SK-N-SH (cell line): ENCODE measurements around the gene TMEM240. TPM values are rescaled to one million over a fixed set of nuclear protein-coding genes. Genes with fewer than 3 reads are reported as not detected.
"Not testable (repeated sequence)": the region's sequence is repeated elsewhere in the genome, so short reads cannot be mapped to it uniquely, and the experiment has no call there.

ENCODE experiments used
- CTCF ChIA-PET: fragments of 300-600, 350-600 bp; formaldehyde crosslinking; extraction: SDS; loops from one replicate; lab custom pipeline; 2021; lab: Yijun Ruan, JAX
- POLR2A ChIA-PET: fragments of 350-600 bp; sonication (Branson Sonifier 250); formaldehyde crosslinking; extraction: SDS; loops from one replicate; lab custom pipeline; 2020; ENCODE audit warnings: antibody characterized with exemption, inconsistent platforms; lab: Yijun Ruan, JAX
- DNase-seq: peaks from one replicate; pipeline ENCODE4 v3.0.0; 2012
- H2AFZ ChIP-seq: fragments of 200-600 bp; sonication (generic); 2 replicates; pipeline ENCODE4 v1.8.1; 2016; ENCODE audit warnings: antibody characterized with exemption, mild to moderate bottlenecking, low read depth
- H3F3A ChIP-seq: fragments of 200-600 bp; sonication (generic); replicated peaks from 2 replicates; pipeline ENCODE3; 2016; ENCODE audit warnings: antibody characterized with exemption, mild to moderate bottlenecking; ENCODE audit not compliant: insufficient read depth
- H3K27ac ChIP-seq, 2 experiments: fragments of 200-500 bp in 1 of 2; fragments of 200-600 bp in 1 of 2; sonication (Bioruptor generic) in 1 of 2; sonication (generic), shearing (Covaris generic) in 1 of 2; 2 replicates each; pipeline versions ENCODE4 v1.5.1 to v1.6.1; 2014 to 2016; ENCODE audit warnings: low read depth in 2 of 2, inconsistent platforms in 1 of 2, low read length in 1 of 2, mild to moderate bottlenecking in 1 of 2, mixed read lengths in 1 of 2
- H3K27me3 ChIP-seq: fragments of 200-600 bp; sonication (generic), shearing (Covaris generic); 2 replicates; pipeline ENCODE4 v1.6.1; 2016; ENCODE audit warnings: mixed run types; ENCODE audit not compliant: insufficient read depth
- H3K36me3 ChIP-seq, 2 experiments: fragments of 200-500 bp in 1 of 2; fragments of 200-600 bp in 1 of 2; sonication (Bioruptor generic) in 1 of 2; sonication (generic) in 1 of 2; replicated peaks in 1 of 2; 2 replicates each; pipeline versions ENCODE3 to v1.5.1; 2014 to 2016; ENCODE audit warnings: low read length in 1 of 2, mild to moderate bottlenecking in 1 of 2; ENCODE audit not compliant: insufficient read depth in 2 of 2, control insufficient read depth in 1 of 2
- H3K4me1 ChIP-seq, 2 experiments: fragments of 200-500 bp in 1 of 2; fragments of 200-600 bp in 1 of 2; sonication (Bioruptor generic) in 1 of 2; sonication (generic), shearing (Covaris generic) in 1 of 2; 2 replicates each; pipeline versions ENCODE4 v1.5.1 to v1.6.1; 2014 to 2016; ENCODE audit warnings: low read depth in 1 of 2, low read length in 1 of 2, mixed run types in 1 of 2; ENCODE audit not compliant: insufficient read depth in 2 of 2, control insufficient read depth in 1 of 2
- H3K4me2 ChIP-seq: fragments of 200-600 bp; sonication (generic), shearing (Covaris generic); 2 replicates; pipeline ENCODE4 v1.6.1; 2017; ENCODE audit warnings: mixed run types
- H3K4me3 ChIP-seq, 2 experiments: fragments of 200-500 bp in 1 of 2; fragments of 200-600 bp in 1 of 2; sonication (Bioruptor generic) in 1 of 2; sonication (generic), shearing (Covaris generic) in 1 of 2; 2 replicates each; pipeline versions ENCODE4 v1.5.1 to v1.8.1; 2014 to 2016; ENCODE audit warnings: low read depth in 2 of 2, inconsistent platforms in 1 of 2, low read length in 1 of 2, mild to moderate bottlenecking in 1 of 2, mixed read lengths in 1 of 2, moderate library complexity in 1 of 2
- H3K79me2 ChIP-seq: fragments of 200-600 bp; sonication (generic); 2 replicates; pipeline ENCODE4 v1.8.1; 2017; ENCODE audit warnings: mild to moderate bottlenecking; ENCODE audit not compliant: insufficient read depth
- H3K9ac ChIP-seq: fragments of 200-600 bp; sonication (generic); 2 replicates; pipeline ENCODE4 v1.6.1; 2017; ENCODE audit warnings: mixed run types
- H3K9me2 ChIP-seq: fragments of 200-600 bp; sonication (generic); 2 replicates; pipeline ENCODE4 v1.6.1; 2017; ENCODE audit warnings: mixed run types
- H3K9me3 ChIP-seq: fragments of 200-600 bp; sonication (generic); 2 replicates; pipeline ENCODE4 v1.6.1; 2017; ENCODE audit warnings: mixed run types, mild to moderate bottlenecking, moderate library complexity
- H4K20me1 ChIP-seq: fragments of 200-600 bp; sonication (generic); 2 replicates; pipeline ENCODE4 v1.6.1; 2017; ENCODE audit warnings: mild to moderate bottlenecking, mixed run types; ENCODE audit not compliant: insufficient read depth
- CHD2 ChIP-seq: fragments of 150-350 bp; IDR thresholded peaks from 2 replicates; pipeline ENCODE4 v1.6.1; 2018; ENCODE audit warnings: low read length; ENCODE audit not compliant: partially characterized antibody
- EP300 ChIP-seq, 2 experiments: IDR thresholded peaks; 2 replicates each; pipeline versions ENCODE4 v1.4.0 to v1.6.1; 2012; ENCODE audit warnings: borderline replicate concordance in 1 of 2, low read depth in 1 of 2, low read length in 1 of 2
- FOXJ3 ChIP-seq: sonication (generic); formaldehyde crosslinking; IDR thresholded peaks from 2 replicates; pipeline ENCODE4 v1.5.1; 2020; ENCODE audit warnings: mild to moderate bottlenecking, missing genetic modification reagents
- GATA2 ChIP-seq: sonication (generic); formaldehyde crosslinking; IDR thresholded peaks from 2 replicates; pipeline ENCODE4 v1.5.0; 2020; ENCODE audit warnings: mild to moderate bottlenecking, missing genetic modification reagents
- MXI1 ChIP-seq: IDR thresholded peaks from 2 replicates; pipeline ENCODE4 v1.6.1; 2012; ENCODE audit warnings: mild to moderate bottlenecking, low read depth, low read length, improper control_type of control experiment
- NFIC ChIP-seq: IDR thresholded peaks from 2 replicates; pipeline ENCODE4 v1.4.0; 2012; ENCODE audit warnings: borderline replicate concordance
- RXRA ChIP-seq: IDR thresholded peaks from 2 replicates; pipeline ENCODE4 v1.4.0; 2012; ENCODE audit warnings: low read depth, mild to moderate bottlenecking, borderline replicate concordance
- SIN3A ChIP-seq: IDR thresholded peaks from 2 replicates; pipeline ENCODE4 v1.6.1; 2012; ENCODE audit warnings: low read depth, mild to moderate bottlenecking, low read length, moderate library complexity, borderline replicate concordance
- TAF1 ChIP-seq: IDR thresholded peaks from 2 replicates; pipeline ENCODE4 v1.6.1; 2012; ENCODE audit warnings: low read depth, mild to moderate bottlenecking, low read length, moderate library complexity, borderline replicate concordance
- WGBS: methylation state at CpG from one replicate; pipeline ENCODE4 v1.1.6; 2017; ENCODE audit warnings: low lambda C conversion rate; 5-methylcytosine and 5-hydroxymethylcytosine counted together
- polyA plus RNA-seq, 3 experiments: library from polyadenylated mRNA; depleted of rRNA; stranded (reverse); fragments of >200 nt; gene quantifications; 2 replicates each; pipeline ENCODE4 v1.2.3, GENCODE V29; 2012
- TF ChIP-seq, protein P1 (sequence below): IDR thresholded peaks from 2 replicates; pipeline ENCODE4 v1.6.1; 2012; ENCODE audit warnings: mild to moderate bottlenecking, low read depth, low read length, moderate library complexity
- TF ChIP-seq, protein P2 (sequence below): IDR thresholded peaks from 2 replicates; pipeline ENCODE4 v1.4.0; 2012; ENCODE audit warnings: low read depth
- TF ChIP-seq, protein P3 (sequence below): fragments of 200-600 bp; sonication (generic); IDR thresholded peaks from 2 replicates; pipeline ENCODE4 v1.6.1; 2017; ENCODE audit warnings: antibody characterized with exemption, mild to moderate bottlenecking, moderate library complexity
- TF ChIP-seq, protein P4 (sequence below): fragments of 150-350 bp; IDR thresholded peaks from 2 replicates; pipeline ENCODE4 v1.6.1; 2016; ENCODE audit warnings: mild to moderate bottlenecking, low read depth, low read length

Gene TMEM240
- polyA plus RNA-seq, 1 of the 3 experiments (the other 2 are of a cell fraction): 6.5 TPM

DNA sequence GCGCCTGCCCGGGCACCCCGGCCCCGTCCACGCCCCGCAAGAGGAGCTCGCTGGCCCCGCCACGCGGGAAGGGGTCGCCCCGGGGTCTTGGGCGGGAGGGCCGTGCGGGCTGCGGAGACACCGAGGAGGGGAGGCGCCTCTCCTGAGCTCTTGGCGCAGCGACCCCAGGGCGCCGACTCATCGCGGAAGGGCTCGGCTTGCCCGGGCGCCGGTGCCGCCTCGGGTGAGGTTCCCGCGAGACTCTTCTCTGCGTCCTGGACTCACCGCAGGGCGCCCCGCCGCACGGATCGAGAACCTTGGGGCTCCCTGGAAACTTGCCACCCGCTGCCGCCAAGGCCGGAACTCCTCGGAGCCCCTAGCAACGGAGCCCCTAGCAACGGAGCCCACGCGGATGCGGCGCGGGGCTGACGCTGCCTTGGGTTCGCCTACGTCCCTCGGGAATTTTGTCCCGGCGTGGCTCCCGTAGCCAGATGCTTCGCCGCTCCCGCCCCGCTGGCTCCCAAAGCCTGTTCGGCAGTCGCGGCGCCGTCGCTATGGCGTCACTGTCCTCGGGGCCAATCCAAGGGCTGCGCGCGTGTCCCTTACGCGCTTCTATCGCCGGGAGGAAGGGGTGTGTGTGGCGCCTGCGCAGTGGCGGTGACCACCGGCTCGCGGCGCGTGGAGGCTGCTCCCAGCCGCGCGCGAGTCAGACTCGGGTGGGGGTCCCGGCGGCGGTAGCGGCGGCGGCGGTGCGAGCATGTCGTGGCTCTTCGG, 28.7 kb downstream of the TMEM240 start, which contains the start of gene ATAD3A (continued):
- TF ChIP-seq, protein P1, sequence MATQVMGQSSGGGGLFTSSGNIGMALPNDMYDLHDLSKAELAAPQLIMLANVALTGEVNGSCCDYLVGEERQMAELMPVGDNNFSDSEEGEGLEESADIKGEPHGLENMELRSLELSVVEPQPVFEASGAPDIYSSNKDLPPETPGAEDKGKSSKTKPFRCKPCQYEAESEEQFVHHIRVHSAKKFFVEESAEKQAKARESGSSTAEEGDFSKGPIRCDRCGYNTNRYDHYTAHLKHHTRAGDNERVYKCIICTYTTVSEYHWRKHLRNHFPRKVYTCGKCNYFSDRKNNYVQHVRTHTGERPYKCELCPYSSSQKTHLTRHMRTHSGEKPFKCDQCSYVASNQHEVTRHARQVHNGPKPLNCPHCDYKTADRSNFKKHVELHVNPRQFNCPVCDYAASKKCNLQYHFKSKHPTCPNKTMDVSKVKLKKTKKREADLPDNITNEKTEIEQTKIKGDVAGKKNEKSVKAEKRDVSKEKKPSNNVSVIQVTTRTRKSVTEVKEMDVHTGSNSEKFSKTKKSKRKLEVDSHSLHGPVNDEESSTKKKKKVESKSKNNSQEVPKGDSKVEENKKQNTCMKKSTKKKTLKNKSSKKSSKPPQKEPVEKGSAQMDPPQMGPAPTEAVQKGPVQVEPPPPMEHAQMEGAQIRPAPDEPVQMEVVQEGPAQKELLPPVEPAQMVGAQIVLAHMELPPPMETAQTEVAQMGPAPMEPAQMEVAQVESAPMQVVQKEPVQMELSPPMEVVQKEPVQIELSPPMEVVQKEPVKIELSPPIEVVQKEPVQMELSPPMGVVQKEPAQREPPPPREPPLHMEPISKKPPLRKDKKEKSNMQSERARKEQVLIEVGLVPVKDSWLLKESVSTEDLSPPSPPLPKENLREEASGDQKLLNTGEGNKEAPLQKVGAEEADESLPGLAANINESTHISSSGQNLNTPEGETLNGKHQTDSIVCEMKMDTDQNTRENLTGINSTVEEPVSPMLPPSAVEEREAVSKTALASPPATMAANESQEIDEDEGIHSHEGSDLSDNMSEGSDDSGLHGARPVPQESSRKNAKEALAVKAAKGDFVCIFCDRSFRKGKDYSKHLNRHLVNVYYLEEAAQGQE: no peak
- TF ChIP-seq MXI1: peak; percentile 78
- no peak for TF ChIP-seq EP300 (IDR thresholded peaks at IDR 0.05; ENCODE audit: borderline replicate concordance in 1 of 2, low read depth in 1 of 2, low read length in 1 of 2)
- no peak for TF ChIP-seq TAF1
- no peak for TF ChIP-seq GATA2
- no peak for TF ChIP-seq FOXJ3 (CRISPR knock-in tag)
- TF ChIP-seq, protein P2, sequence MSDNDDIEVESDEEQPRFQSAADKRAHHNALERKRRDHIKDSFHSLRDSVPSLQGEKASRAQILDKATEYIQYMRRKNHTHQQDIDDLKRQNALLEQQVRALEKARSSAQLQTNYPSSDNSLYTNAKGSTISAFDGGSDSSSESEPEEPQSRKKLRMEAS: peak; percentile 75
- TF ChIP-seq SIN3A: peak; percentile 88; the same call in 1 of the 2 replicates

DNA sequence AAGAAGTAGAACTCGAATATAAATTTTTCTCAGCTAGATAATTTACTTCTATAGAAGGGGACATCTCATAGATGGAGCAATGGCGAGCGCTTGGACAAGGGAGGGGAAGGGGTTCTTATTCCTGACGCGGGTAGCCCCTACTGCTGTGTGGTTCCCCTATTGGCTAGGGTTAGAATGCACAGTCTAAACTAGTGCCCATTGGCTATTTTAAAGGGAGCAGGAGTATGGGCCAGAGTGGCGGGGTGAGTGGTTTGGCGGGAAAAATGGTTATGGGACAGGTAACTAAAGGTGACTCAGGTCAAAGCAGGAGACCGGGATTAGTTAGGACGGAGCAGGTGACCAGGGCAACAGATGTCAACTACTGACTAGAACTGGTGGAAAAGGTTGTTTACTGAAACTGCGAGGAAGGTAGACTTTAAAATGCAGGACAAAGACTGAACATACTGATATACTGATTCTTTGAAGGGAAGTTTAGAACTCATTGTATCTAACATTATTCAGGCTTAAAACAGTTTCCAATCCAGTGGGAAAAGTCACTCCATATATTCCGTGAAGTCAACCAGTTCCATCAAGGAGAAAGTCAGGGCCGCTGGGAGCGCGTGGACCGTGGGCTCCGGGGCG, 29.4 kb downstream of the TMEM240 start:
- TF ChIP-seq CHD2 (no peak), SIN3A (no peak), TAF1 (no peak), NFIC (no peak), RXRA (no peak)
- TF ChIP-seq, protein P3, sequence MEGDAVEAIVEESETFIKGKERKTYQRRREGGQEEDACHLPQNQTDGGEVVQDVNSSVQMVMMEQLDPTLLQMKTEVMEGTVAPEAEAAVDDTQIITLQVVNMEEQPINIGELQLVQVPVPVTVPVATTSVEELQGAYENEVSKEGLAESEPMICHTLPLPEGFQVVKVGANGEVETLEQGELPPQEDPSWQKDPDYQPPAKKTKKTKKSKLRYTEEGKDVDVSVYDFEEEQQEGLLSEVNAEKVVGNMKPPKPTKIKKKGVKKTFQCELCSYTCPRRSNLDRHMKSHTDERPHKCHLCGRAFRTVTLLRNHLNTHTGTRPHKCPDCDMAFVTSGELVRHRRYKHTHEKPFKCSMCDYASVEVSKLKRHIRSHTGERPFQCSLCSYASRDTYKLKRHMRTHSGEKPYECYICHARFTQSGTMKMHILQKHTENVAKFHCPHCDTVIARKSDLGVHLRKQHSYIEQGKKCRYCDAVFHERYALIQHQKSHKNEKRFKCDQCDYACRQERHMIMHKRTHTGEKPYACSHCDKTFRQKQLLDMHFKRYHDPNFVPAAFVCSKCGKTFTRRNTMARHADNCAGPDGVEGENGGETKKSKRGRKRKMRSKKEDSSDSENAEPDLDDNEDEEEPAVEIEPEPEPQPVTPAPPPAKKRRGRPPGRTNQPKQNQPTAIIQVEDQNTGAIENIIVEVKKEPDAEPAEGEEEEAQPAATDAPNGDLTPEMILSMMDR: peak; percentile 6; the same call in 1 of the 2 replicates
- TF ChIP-seq, protein P4, sequence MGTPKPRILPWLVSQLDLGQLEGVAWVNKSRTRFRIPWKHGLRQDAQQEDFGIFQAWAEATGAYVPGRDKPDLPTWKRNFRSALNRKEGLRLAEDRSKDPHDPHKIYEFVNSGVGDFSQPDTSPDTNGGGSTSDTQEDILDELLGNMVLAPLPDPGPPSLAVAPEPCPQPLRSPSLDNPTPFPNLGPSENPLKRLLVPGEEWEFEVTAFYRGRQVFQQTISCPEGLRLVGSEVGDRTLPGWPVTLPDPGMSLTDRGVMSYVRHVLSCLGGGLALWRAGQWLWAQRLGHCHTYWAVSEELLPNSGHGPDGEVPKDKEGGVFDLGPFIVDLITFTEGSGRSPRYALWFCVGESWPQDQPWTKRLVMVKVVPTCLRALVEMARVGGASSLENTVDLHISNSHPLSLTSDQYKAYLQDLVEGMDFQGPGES: no peak
- H3K9me3 ChIP-seq: no peaks in the 10 kb centered on the region
- H3K9ac ChIP-seq: peak overlapping the region; percentile 96
- no peaks in the 10 kb centered on the region for H3K36me3 ChIP-seq
- peaks cover 0 to 4% of the 10 kb centered on the region in 2 experiments; a peak in 1 of 4 replicates for H3K4me1 ChIP-seq
- H3F3A ChIP-seq: peaks cover 3% of the 10 kb centered on the region
- H3K9me2 ChIP-seq: no peaks in the 10 kb centered on the region
- peak overlapping the region; percentile 91 for H3K4me2 ChIP-seq
- no peaks in the 10 kb centered on the region for H4K20me1 ChIP-seq
- CTCF ChIA-PET: interaction anchor here (0.7 kb wide), 1 partner anchor 112 kb away, joined by 3 read pairs; the partner anchor contains the start of gene CCNL2
- DNase-seq: peak; percentile 52
- POLR2A ChIA-PET: no interaction called here
- no peaks in the 10 kb centered on the region for H3K27me3 ChIP-seq
- H3K4me3 ChIP-seq: peak overlapping the region; percentile 77 to 88
- peak overlapping the region; percentile 79 for H2AFZ ChIP-seq
- WGBS: 54% methylated on average over 10 of the region's 17 CpGs
- peaks cover 28% of the 10 kb centered on the region; the same call in 1 of the 2 replicates for H3K79me2 ChIP-seq
- H3K27ac ChIP-seq: peak overlapping the region; percentile 87 to 94

DNA sequence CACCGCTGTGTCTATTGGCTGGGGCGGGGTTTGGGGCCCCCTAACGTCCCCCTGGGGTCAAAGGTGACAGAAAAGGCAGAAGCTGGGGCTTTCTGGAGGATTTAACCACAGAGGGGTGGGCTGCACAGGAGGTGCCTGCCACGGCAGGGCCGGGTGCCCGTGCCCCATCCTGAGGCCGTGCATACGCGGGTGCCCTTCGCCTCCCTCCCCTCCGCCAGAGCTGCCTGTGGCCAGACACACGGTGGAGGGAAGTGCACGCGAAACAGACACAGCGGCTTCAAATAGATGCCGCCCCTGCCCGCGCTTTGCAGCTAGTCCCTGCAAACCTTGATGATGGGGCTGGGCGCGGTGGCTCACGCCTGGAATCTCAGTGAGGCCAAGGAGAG, 31.0 kb downstream of the TMEM240 start:
- H3K4me2 ChIP-seq, H3K27me3 ChIP-seq, POLR2A ChIA-PET, H3F3A ChIP-seq, CTCF ChIA-PET, H3K4me3 ChIP-seq, H3K9me2 ChIP-seq, H3K9me3 ChIP-seq, H3K9ac ChIP-seq, H3K27ac ChIP-seq, DNase-seq, H3K36me3 ChIP-seq, H4K20me1 ChIP-seq, H2AFZ ChIP-seq, H3K4me1 ChIP-seq: not testable (repeated sequence)
- peaks cover 15% of the 10 kb centered on the region; the same call in 1 of the 2 replicates for H3K79me2 ChIP-seq
- WGBS: 98% methylated on average over 7 of the region's 21 CpGs
